PC-9 (cell line): Measurements from ENCODE around the gene IFNAR1. TPM values are rescaled to one million over a fixed set of nuclear protein-coding genes. Genes with fewer than 3 reads are reported as not detected.
A peak's percentile ranks its signal among the peaks of the same experiment; 100 is the strongest.

Experiments
- BruUV-seq: library from RNA; stranded (reverse); fragments of 400-500 nt; replicated peaks from 2 replicates; lab custom pipeline; 2021; lab: Mats Ljungman, UMichigan
- CTCF ChIA-PET: fragments of 300-600 bp; sonication (Branson Sonifier 250); formaldehyde crosslinking; loops from one replicate; lab custom pipeline; 2022; ENCODE audit warnings: antibody characterized with exemption; lab: Charles Lee
- POLR2A ChIA-PET: fragments of 300-600 bp; sonication (Branson Sonifier 250); formaldehyde crosslinking; loops from one replicate; lab custom pipeline; 2022; ENCODE audit warnings: antibody characterized with exemption; ENCODE audit not compliant: unreplicated experiment; lab: Charles Lee
- DNase-seq, 2 experiments: peaks; one replicate each; pipeline versions ENCODE4 v3.0.0 to v3.0.0-alpha.2; 2015 to 2022; ENCODE audit warnings: mixed read lengths in 1 of 2
- H2AFZ ChIP-seq: fragments of 200-600 bp; sonication (generic); 2 replicates; pipeline ENCODE4 v1.8.1; 2017; ENCODE audit warnings: antibody characterized with exemption
- H3F3A ChIP-seq: fragments of 200-600 bp; sonication (generic); 2 replicates; pipeline ENCODE4 v1.8.1; 2017; ENCODE audit warnings: antibody characterized with exemption, mild to moderate bottlenecking, low read depth; ENCODE audit not compliant: insufficient read depth
- H3K27ac ChIP-seq: fragments of 200-600 bp; sonication (generic); 2 replicates; pipeline ENCODE4 v1.6.1; 2016; ENCODE audit warnings: mixed run types
- H3K27me3 ChIP-seq: fragments of 200-600 bp; sonication (generic); 2 replicates; pipeline ENCODE4 v1.6.1; 2016; ENCODE audit warnings: low read depth, mixed run types; ENCODE audit not compliant: insufficient read depth
- H3K36me3 ChIP-seq: fragments of 200-600 bp; sonication (generic); 2 replicates; pipeline ENCODE4 v1.6.1; 2016; ENCODE audit warnings: low read depth, mixed run types
- H3K4me1 ChIP-seq: fragments of 200-600 bp; sonication (generic); replicated peaks from 2 replicates; pipeline ENCODE4 v1.6.1; 2016; ENCODE audit warnings: mixed run types; ENCODE audit not compliant: insufficient read depth
- H3K4me2 ChIP-seq: fragments of 200-600 bp; sonication (generic); 2 replicates; pipeline ENCODE4 v1.6.1; 2017; ENCODE audit warnings: mixed run types
- H3K4me3 ChIP-seq: fragments of 200-600 bp; sonication (generic); 2 replicates; pipeline ENCODE4 v1.6.1; 2016; ENCODE audit warnings: mixed run types
- H3K79me2 ChIP-seq: fragments of 200-600 bp; sonication (generic); 2 replicates; pipeline ENCODE4 v1.6.1; 2017; ENCODE audit warnings: low read depth, mixed run types
- H3K9me2 ChIP-seq: fragments of 200-600 bp; sonication (generic); 2 replicates; pipeline ENCODE4 v1.8.1; 2017; ENCODE audit warnings: mild to moderate bottlenecking; ENCODE audit not compliant: insufficient read depth
- H3K9me3 ChIP-seq: fragments of 200-600 bp; sonication (generic); 2 replicates; pipeline ENCODE4 v1.8.1; 2016; ENCODE audit warnings: low read depth; ENCODE audit not compliant: insufficient read depth
- H4K20me1 ChIP-seq: fragments of 200-600 bp; sonication (generic); 2 replicates; pipeline ENCODE4 v1.8.1; 2017; ENCODE audit not compliant: insufficient read depth
- EZH2 ChIP-seq: fragments of 200-600 bp; sonication (generic); IDR thresholded peaks from 2 replicates; pipeline ENCODE4 v1.8.0; 2017; ENCODE audit warnings: antibody characterized with exemption, low read depth
- intact Hi-C: fragments of 100-400 bp; cut with micrococcal nuclease; formaldehyde crosslinking; loops from one replicate; pipeline ENCODE4 v1.10.0; 2022; ENCODE audit not compliant: unreplicated experiment
- total RNA-seq: library from RNA; stranded (reverse); gene quantifications from 2 replicates; pipeline ENCODE4 v1.2.3, GENCODE V29; 2021
- TF ChIP-seq, protein P1 (sequence below): fragments of 200-600 bp; sonication (generic); conservative IDR thresholded peaks from 2 replicates; pipeline ENCODE4 v1.6.1; 2017; ENCODE audit warnings: mixed run types, antibody characterized with exemption, mild to moderate bottlenecking, moderate library complexity

The IFNAR1 gene
- total RNA-seq, 1 experiment from 2014 or later: 25.5 TPM

DNA sequence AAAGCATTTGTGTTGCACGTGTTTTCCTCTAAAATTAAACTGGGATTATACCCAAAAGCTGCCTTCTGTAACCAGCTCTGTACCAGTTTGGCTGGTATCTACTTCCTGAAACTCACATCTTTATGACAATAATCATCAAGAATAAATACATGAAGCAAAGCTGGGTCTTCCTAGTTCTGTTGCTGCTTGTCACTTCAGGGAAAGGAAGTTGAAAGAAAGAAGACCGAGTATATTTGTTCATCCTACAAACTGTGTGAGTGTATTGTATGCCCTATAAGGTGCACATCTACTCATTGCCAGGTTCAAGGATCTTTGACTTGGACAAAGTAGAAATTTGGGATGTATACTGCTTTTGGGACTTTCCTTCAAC lies 49.3 kb downstream of the IFNAR1 start:
- H4K20me1 ChIP-seq: no peaks in the 10 kb centered on the region
- H3K9me2 ChIP-seq: no peaks in the 10 kb centered on the region
- TF ChIP-seq EZH2: no peak
- TF ChIP-seq, protein P1, sequence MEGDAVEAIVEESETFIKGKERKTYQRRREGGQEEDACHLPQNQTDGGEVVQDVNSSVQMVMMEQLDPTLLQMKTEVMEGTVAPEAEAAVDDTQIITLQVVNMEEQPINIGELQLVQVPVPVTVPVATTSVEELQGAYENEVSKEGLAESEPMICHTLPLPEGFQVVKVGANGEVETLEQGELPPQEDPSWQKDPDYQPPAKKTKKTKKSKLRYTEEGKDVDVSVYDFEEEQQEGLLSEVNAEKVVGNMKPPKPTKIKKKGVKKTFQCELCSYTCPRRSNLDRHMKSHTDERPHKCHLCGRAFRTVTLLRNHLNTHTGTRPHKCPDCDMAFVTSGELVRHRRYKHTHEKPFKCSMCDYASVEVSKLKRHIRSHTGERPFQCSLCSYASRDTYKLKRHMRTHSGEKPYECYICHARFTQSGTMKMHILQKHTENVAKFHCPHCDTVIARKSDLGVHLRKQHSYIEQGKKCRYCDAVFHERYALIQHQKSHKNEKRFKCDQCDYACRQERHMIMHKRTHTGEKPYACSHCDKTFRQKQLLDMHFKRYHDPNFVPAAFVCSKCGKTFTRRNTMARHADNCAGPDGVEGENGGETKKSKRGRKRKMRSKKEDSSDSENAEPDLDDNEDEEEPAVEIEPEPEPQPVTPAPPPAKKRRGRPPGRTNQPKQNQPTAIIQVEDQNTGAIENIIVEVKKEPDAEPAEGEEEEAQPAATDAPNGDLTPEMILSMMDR: no peak
- H3K4me3 ChIP-seq: no peak overlapping the region
- H2AFZ ChIP-seq: no peak overlapping the region
- no peaks in the 10 kb centered on the region for H3K79me2 ChIP-seq
- CTCF ChIA-PET: interaction anchor here (0.7 kb wide), 1 partner anchor 49 kb away, joined by 4 read pairs; the partner anchor contains the start of gene IFNAR1
- peaks cover 27% of the 10 kb centered on the region for H3F3A ChIP-seq
- POLR2A ChIA-PET: no interaction called here
- H3K27me3 ChIP-seq: no peaks in the 10 kb centered on the region
- H3K27ac ChIP-seq: peak overlapping the region; percentile 81
- no peaks in the 10 kb centered on the region for H3K36me3 ChIP-seq
- peak in 1 of 2 experiments; percentile 45 for DNase-seq
- BruUV-seq: no TSS peak
- H3K4me1 ChIP-seq: peaks cover 29% of the 10 kb centered on the region
- no peaks in the 10 kb centered on the region for H3K9me3 ChIP-seq
- H3K4me2 ChIP-seq: peak overlapping the region; percentile 57
- intact Hi-C loops: loop anchor here (1.0 to 2.0 kb wide), 2 partner anchors 71 to 175 kb away; no protein-coding TSS in a partner anchor

DNA sequence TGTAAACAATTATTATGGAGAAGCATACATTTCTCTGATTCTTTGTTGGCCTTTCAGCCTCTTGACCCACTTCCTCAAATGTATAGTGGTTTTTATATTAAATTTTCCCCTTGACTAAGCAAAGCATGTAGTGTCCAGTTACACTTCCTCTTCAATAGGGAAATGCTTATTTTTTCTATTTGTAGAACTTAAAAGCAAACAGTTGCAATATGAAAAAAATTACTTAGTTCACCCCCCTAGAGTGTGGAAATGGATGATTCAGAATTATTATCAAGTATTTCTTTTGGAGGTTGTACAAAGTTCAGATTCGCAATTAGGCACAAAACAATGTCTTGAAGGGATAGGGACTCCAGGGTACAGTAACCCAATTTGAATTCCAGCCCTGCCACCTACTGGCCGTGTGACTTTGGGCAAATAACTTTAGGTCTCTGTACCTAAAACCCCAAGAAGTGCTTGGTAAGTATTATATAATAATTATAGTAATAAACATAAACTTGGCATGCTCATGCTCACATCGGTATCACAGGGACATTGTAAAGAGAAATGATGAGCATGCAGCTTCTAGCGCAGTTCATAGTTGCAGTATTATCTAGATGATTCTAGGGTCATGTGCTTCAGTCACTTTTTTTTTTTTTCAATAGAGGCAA lies 49.8 kb downstream of the IFNAR1 start:
- Histone ChIP-seq H3K4me2 (peak overlapping the region; percentile 57), H3K4me3 (no peak overlapping the region), H3K36me3 (no peaks in the 10 kb centered on the region), H3K27me3 (no peaks in the 10 kb centered on the region), H3K4me1 (peaks cover 34% of the 10 kb centered on the region), H3K79me2 (no peaks in the 10 kb centered on the region), H3F3A (peaks cover 30% of the 10 kb centered on the region), H3K9me2 (no peaks in the 10 kb centered on the region), H3K27ac (peak overlapping the region; percentile 81), H4K20me1 (no peaks in the 10 kb centered on the region), H3K9me3 (no peaks in the 10 kb centered on the region), H2AFZ (no peak overlapping the region)
- intact Hi-C loops: loop anchor here (1.0 to 2.0 kb wide), 2 partner anchors 70 to 175 kb away; no protein-coding TSS in a partner anchor
- peak; percentile 32 to 98 for DNase-seq
- TF ChIP-seq, protein P1: peak; percentile 71
- no peak for TF ChIP-seq EZH2
- ChIA-PET CTCF (no interaction called here), POLR2A (no interaction called here)
- no TSS peak for BruUV-seq

DNA sequence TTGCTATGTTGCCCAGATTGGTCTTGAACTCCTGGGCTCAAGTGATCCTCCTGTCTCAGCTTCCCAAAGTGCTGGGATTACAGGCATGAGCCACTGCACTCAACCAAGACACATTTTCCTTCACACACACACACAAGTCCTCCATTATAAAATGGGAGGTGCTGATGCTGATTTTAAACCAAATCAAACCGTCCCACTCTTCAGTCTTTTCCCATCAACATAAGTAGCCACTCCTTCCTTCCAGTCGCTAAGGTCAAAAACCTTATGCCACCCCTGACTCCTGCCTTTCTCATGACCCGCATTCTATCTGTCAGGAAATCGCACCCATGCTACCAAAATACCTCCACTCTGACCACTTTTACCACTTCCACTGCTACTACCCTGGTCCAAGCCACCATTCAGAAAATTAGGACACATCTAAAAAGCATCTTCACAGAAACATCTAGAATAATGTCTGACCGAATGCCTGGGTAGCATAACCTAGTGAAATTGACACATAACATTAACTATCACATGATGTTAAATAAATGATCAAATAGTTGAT lies 50.4 kb downstream of the IFNAR1 start:
- no peaks in the 10 kb centered on the region for H3K79me2 ChIP-seq
- peaks cover 36% of the 10 kb centered on the region for H3F3A ChIP-seq
- TF ChIP-seq EZH2: no peak
- TF ChIP-seq, protein P1: no peak
- H3K36me3 ChIP-seq: no peaks in the 10 kb centered on the region
- ChIA-PET CTCF (no interaction called here), POLR2A (no interaction called here)
- no peak overlapping the region for H2AFZ ChIP-seq
- no TSS peak for BruUV-seq
- no peaks in the 10 kb centered on the region for H3K27me3 ChIP-seq
- no peak overlapping the region for H3K4me3 ChIP-seq
- H3K4me1 ChIP-seq: peaks cover 40% of the 10 kb centered on the region
- DNase-seq: no peak
- intact Hi-C loops: loop anchor here (2.0 kb wide), 1 partner anchor 70 kb away; no protein-coding TSS in a partner anchor
- H3K9me2 ChIP-seq: no peaks in the 10 kb centered on the region
- H4K20me1 ChIP-seq: no peaks in the 10 kb centered on the region
- peak overlapping the region; percentile 49 for H3K4me2 ChIP-seq
- peak overlapping the region; percentile 81 for H3K27ac ChIP-seq
- H3K9me3 ChIP-seq: no peaks in the 10 kb centered on the region
